Heart right ventricle (tissue), 16 donors: Measurements from ENCODE around the gene CFAP70. TPM values are rescaled to one million over a fixed set of nuclear protein-coding genes. Genes with fewer than 3 reads are reported as not detected.

Source experiments
- ATAC-seq, 8 donors: fragments of 200-7000 bp; cut with Tn5 transposase; one replicate each; pipeline ENCODE4 v1.9.1; 2020; ENCODE audit warnings: mild to moderate bottlenecking in 8 of 8, moderate library complexity in 8 of 8, moderate number of reproducible peaks in 1 of 8
- DNase-seq, 2 donors: peaks; one replicate each; pipeline ENCODE4 v3.0.0-alpha.2; 2020
- H3K27ac ChIP-seq, 10 donors: fragments of 200-600 bp; sonication (generic) in 2 of 10; one replicate each; pipeline versions ENCODE4 v1.5.0 to v1.8.0; 2020 to 2022; ENCODE audit warnings: mild to moderate bottlenecking in 3 of 10
- H3K27me3 ChIP-seq, 7 donors: fragments of 200-600 bp; one replicate each; pipeline ENCODE4 v1.8.0; 2021 to 2022; ENCODE audit warnings: mild to moderate bottlenecking in 2 of 7
- H3K36me3 ChIP-seq, 9 donors: fragments of 200-600 bp; sonication (generic) in 1 of 9; one replicate each; pipeline versions ENCODE4 v1.5.0 to v1.8.0; 2020 to 2022; ENCODE audit warnings: mild to moderate bottlenecking in 2 of 9
- H3K4me1 ChIP-seq, 9 donors: fragments of 200-600 bp; sonication (generic) in 1 of 9; one replicate each; pipeline versions ENCODE4 v1.5.0 to v1.8.0; 2020 to 2022; ENCODE audit warnings: mild to moderate bottlenecking in 4 of 9
- H3K4me3 ChIP-seq, 10 donors: fragments of 200-600 bp; sonication (generic) in 2 of 10; one replicate each; pipeline versions ENCODE4 v1.5.0 to v1.8.0; 2020 to 2022; ENCODE audit warnings: mild to moderate bottlenecking in 7 of 10, moderate library complexity in 2 of 10
- H3K9me3 ChIP-seq, 11 donors: fragments of 200-600 bp in 10 of 11; sonication (generic) in 2 of 11; one replicate each; pipeline versions ENCODE4 v1.5.0 to v1.8.0; 2013 to 2022; ENCODE audit warnings: mild to moderate bottlenecking in 2 of 11, control low read depth in 1 of 11, moderate library complexity in 1 of 11
- WGBS, 2 donors: extraction: QIAGEN DNeasy Blood & Tissue Kit; methylation state at CpG; one replicate each; pipeline ENCODE4 v1.1.7; 2013; ENCODE audit warnings: inconsistent platforms in 1 of 2; 5-methylcytosine and 5-hydroxymethylcytosine counted together
- intact Hi-C, 10 donors: fragments of 100-400 bp; cut with DNase I; formaldehyde crosslinking; loops; one replicate each; pipeline versions ENCODE4 v1.11.1 to v1.14.2; 2022
- polyA plus RNA-seq, 2 donors: library from polyadenylated mRNA; stranded (reverse); fragments of 200-250 nt; gene quantifications; one replicate each; pipeline ENCODE4 v1.2.3, GENCODE V29; 2013
- total RNA-seq, 10 donors: library from RNA; stranded (reverse); fragmentation: NEBNext Ultra II Directional in 3 of 10; extraction: Animal tissue kit (Norgen Biotek cat#: 25700) in 3 of 10; gene quantifications; one replicate each; pipeline versions ENCODE4 v1.2.1 to v1.2.4, GENCODE V29; 2021 to 2023
- TF ChIP-seq, protein P1 (sequence below), 9 donors: fragments of 200-600 bp; sonication (generic) in 2 of 9; IDR thresholded peaks; one replicate each; pipeline versions ENCODE4 v1.5.0 to v1.8.0; 2021 to 2022; ENCODE audit warnings: antibody characterized with exemption in 9 of 9, mild to moderate bottlenecking in 5 of 9, moderate library complexity in 1 of 9
- donor health status: Arrhythmogenic right ventricular cardiomyopathy.
- donor health status: ischemic (EF 13 %, LVEDD 7.1; RV severe dilation, severe dysfunction).
- donor health status: healthy with polysubstance abuse.
- donor health status: DM: no; HTN: yes; CAD: no.
- donor health status: DM: no; HTN: no; CAD: no.
- donor health status: ischemic (EF 25% LVEDD 6.9; RV normal size, moderate dysfunction).
- donor health status: ischemic (EF 25% LVEDD 5.7; RV mildly dilated, moderate dysfunction).
- donor health status: healthy.
- donor health status: DM: yes; HTN: yes; CAD: no.
- donor health status: Ischemic cardiomyopathy.
- donor health status: ischemic (EF 35%, LVEDD 5.7; RV mildly dilated, moderate dysfunction).
- donor health status: nonischemic (EF 11% LVEDD 7.7; RV severe dilation, severe dysfunction).
- donor health status: DM: yes; HTN: yes; CAD: no.
- donor health status: PGD.
- donor health status: ischemic (EF 29% LVEDD 5.4; RV normal size, mild dysfunction).
- donor health status: nonischemic (EF 23%, LVEDD 6.1; RV moderate dilation, normal function).

Gene CFAP70
- total and polyA plus RNA-seq, 12 donors: 0.25 to 5.4 (median 1.9) TPM

- TF ChIP-seq, protein P1, sequence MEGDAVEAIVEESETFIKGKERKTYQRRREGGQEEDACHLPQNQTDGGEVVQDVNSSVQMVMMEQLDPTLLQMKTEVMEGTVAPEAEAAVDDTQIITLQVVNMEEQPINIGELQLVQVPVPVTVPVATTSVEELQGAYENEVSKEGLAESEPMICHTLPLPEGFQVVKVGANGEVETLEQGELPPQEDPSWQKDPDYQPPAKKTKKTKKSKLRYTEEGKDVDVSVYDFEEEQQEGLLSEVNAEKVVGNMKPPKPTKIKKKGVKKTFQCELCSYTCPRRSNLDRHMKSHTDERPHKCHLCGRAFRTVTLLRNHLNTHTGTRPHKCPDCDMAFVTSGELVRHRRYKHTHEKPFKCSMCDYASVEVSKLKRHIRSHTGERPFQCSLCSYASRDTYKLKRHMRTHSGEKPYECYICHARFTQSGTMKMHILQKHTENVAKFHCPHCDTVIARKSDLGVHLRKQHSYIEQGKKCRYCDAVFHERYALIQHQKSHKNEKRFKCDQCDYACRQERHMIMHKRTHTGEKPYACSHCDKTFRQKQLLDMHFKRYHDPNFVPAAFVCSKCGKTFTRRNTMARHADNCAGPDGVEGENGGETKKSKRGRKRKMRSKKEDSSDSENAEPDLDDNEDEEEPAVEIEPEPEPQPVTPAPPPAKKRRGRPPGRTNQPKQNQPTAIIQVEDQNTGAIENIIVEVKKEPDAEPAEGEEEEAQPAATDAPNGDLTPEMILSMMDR (IDR thresholded peaks at IDR 0.05): peak in 2 of 9 donors; percentile 14 to 41
- DNase-seq (no peak), ATAC-seq (no peak)
- Histone ChIP-seq H3K27me3 (no peaks in the 10 kb centered on the region), H3K9me3 (no peaks in the 10 kb centered on the region), H3K4me3 (no peak overlapping the region), H3K4me1 (no peaks in the 10 kb centered on the region), H3K36me3 (peaks cover 0 to 61% (median 16%) of the 10 kb centered on the region in 9 donors), H3K27ac (no peak overlapping the region)
- WGBS, 2 donors: 93 to 96% methylated on average over 2 of the region's 2 CpGs
- intact Hi-C loops: no loop called here
These were observed 140.1 kb downstream of the CFAP70 start for GRCh38 chr10:73218431-73219191.

GRCh38 chr10:73217628-73218027 is 141.0 kb downstream of the CFAP70 start:
- no peak overlapping the region for H3K27ac ChIP-seq
- DNase-seq: no peak
- H3K27me3 ChIP-seq: no peaks in the 10 kb centered on the region
- H3K9me3 ChIP-seq: no peaks in the 10 kb centered on the region
- peaks cover 0 to 60% (median 16%) of the 10 kb centered on the region in 9 donors for H3K36me3 ChIP-seq
- intact Hi-C loops: no loop called here
- H3K4me1 ChIP-seq: no peaks in the 10 kb centered on the region
- ATAC-seq: no peak
- TF ChIP-seq, protein P1 (IDR thresholded peaks at IDR 0.05): no peak
- WGBS, 2 donors: 91 to 96% methylated on average over 2 of the region's 2 CpGs
- H3K4me3 ChIP-seq: no peak overlapping the region

- no peaks in the 10 kb centered on the region for H3K4me1 ChIP-seq
- intact Hi-C loops: no loop called here
- no peaks in the 10 kb centered on the region for H3K9me3 ChIP-seq
- no peaks in the 10 kb centered on the region for H3K27me3 ChIP-seq
- H3K36me3 ChIP-seq: peaks cover 0 to 71% (median 16%) of the 10 kb centered on the region in 9 donors
- H3K27ac ChIP-seq: no peak overlapping the region
- no peak overlapping the region for H3K4me3 ChIP-seq
- no peak for DNase-seq
- TF ChIP-seq, protein P1 (IDR thresholded peaks at IDR 0.05): no peak
- WGBS, 2 donors: 98 to 99% methylated on average over 1 of the region's 1 CpG
- ATAC-seq: no peak
These were observed 142.9 kb downstream of the CFAP70 start for GRCh38 chr10:73215749-73216148.

DNA sequence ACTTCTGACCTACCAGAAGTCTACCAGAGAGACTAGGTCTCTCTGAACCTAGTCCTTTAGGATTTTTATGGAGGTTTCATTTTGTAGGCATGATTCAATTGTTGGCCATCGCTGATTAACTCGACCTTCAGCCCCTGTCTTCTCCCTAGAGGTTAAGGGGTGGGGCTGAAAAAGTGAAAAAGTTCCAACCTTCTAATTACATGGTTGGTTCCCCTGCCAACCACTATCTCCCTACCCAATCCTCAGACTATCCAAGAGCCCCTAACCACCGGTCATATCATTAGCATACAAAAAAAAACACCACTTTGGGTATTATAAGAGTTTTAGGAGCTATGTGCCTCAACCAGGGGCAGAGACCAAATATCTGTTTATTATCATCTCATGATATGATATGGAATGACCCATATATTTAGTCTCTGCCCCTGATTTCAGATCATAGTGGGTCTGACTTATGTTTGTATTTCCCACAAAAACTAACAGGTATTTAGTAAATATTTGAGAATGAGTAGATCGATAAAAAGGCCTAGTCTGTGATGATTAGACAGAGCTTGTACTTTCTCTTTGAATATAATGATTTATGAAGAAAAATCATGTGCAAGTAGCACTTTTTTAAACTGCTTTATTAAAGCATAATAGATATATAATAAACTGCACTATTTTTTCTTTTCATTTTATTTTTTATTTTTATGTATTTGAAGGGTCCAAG is 147.4 kb downstream of the CFAP70 start:
- TF ChIP-seq, protein P1 (IDR thresholded peaks at IDR 0.05): no peak
- no peak overlapping the region for H3K4me3 ChIP-seq
- H3K27me3 ChIP-seq: no peaks in the 10 kb centered on the region
- DNase-seq: no peak
- no peak for ATAC-seq
- intact Hi-C loops: no loop called here
- 76 to 84% methylated on average over 4 of the region's 4 CpGs for WGBS, 2 donors
- no peaks in the 10 kb centered on the region for H3K9me3 ChIP-seq
- peaks cover 0 to 5% (median 0%) of the 10 kb centered on the region in 9 donors for H3K4me1 ChIP-seq
- H3K36me3 ChIP-seq: peaks cover 0 to 53% (median 0%) of the 10 kb centered on the region in 9 donors
- no peak overlapping the region for H3K27ac ChIP-seq
